IPS DF 6.9 (cell line): ENCODE results near the gene DOCK2.

Source experiments
- DNase-seq: peaks from one replicate; pipeline ENCODE4 v3.0.0-alpha.2; 2013; ENCODE audit warnings: low read depth, low spot score
- H3K27ac ChIP-seq: one replicate; pipeline ENCODE4 v1.5.1; 2013; ENCODE audit warnings: low read length, control low read depth
- H3K27me3 ChIP-seq: 2 replicates; pipeline ENCODE4 v1.6.1; 2013; ENCODE audit warnings: mild to moderate bottlenecking, low read length; ENCODE audit not compliant: control insufficient read depth, insufficient read depth
- H3K36me3 ChIP-seq: 2 replicates; pipeline ENCODE4 v1.6.1; 2013; ENCODE audit warnings: low read length; ENCODE audit not compliant: control insufficient read depth, insufficient read depth
- H3K4me1 ChIP-seq: 2 replicates; pipeline ENCODE4 v1.6.1; 2013; ENCODE audit warnings: low read length; ENCODE audit not compliant: control insufficient read depth, insufficient read depth
- H3K4me3 ChIP-seq: 2 replicates; pipeline ENCODE4 v1.5.1; 2013; ENCODE audit warnings: mild to moderate bottlenecking, low read length
- H3K9me3 ChIP-seq: 2 replicates; pipeline ENCODE4 v1.6.1; 2013; ENCODE audit warnings: low read length, inconsistent platforms; ENCODE audit not compliant: control insufficient read depth, insufficient read depth
- WGBS: extraction: QIAGEN DNeasy Blood & Tissue Kit; methylation state at CpG from one replicate; pipeline ENCODE4 v1.1.7; 2013; ENCODE audit warnings: mixed read lengths, missing lambda C conversion rate; ENCODE audit not compliant: insufficient read length, insufficient coverage; 5-methylcytosine and 5-hydroxymethylcytosine counted together

The DOCK2 gene

GRCh38 chr5:169958278-169958677, 321.2 kb downstream of the DOCK2 start:
- no peak for DNase-seq
- WGBS, result 100% methylated on average over 1 of the region's 3 CpGs
- Histone ChIP-seq H3K36me3 (no peaks in the 10 kb centered on the region), H3K4me3 (no peak overlapping the region), H3K27ac (no peak overlapping the region), H3K9me3 (no peaks in the 10 kb centered on the region), H3K27me3 (no peaks in the 10 kb centered on the region), H3K4me1 (no peaks in the 10 kb centered on the region)

GRCh38 chr5:169960659-169961058, 323.6 kb downstream of the DOCK2 start:
- no CpG with 5 or more reads among the region's 2 CpGs for WGBS
- H3K9me3 ChIP-seq, result no peaks in the 10 kb centered on the region
- no peaks in the 10 kb centered on the region for H3K27me3 ChIP-seq
- H3K4me1 ChIP-seq, result 0 out of 2 replicates have a peak, but pooled peaks cover 2% of the 10 kb centered on the region
- DNase-seq, result no peak
- no peaks in the 10 kb centered on the region for H3K36me3 ChIP-seq
- no peak overlapping the region for H3K27ac ChIP-seq
- no peak overlapping the region for H3K4me3 ChIP-seq

- Histone ChIP-seq H3K4me3 (no peak overlapping the region), H3K27ac (no peak overlapping the region), H3K27me3 (no peaks in the 10 kb centered on the region), H3K4me1 (0 out of 2 replicates have a peak, but pooled peaks cover 2% of the 10 kb centered on the region), H3K9me3 (no peaks in the 10 kb centered on the region), H3K36me3 (no peaks in the 10 kb centered on the region)
- WGBS, result no CpG with 5 or more reads among the region's 5 CpGs
- no peak for DNase-seq
Measured at GRCh38 chr5:169964246-169964645, 327.2 kb downstream of the DOCK2 start.

DNA sequence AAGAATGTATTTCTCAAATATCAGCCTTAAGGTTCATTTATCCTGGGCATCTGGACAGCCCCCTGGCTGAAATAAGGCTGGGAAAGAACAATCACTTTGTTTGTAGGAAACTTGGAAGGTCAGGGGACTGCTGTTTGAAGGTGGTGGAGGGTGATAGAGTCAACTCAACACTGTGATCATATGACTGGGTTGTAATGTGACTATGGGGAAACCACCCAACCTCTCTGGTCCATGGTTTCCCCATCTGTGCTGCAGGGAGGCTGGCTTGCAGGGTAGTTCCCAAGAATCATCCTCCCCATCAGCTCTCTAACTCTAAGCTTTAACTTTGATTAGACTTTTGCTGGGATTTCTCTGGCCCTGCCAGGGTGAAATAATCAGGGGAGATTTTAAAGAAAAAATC, 333.3 kb downstream of the DOCK2 start:
- no peaks in the 10 kb centered on the region for H3K9me3 ChIP-seq
- H3K27ac ChIP-seq, result no peak overlapping the region
- H3K27me3 ChIP-seq, result no peaks in the 10 kb centered on the region
- no peak overlapping the region for H3K4me3 ChIP-seq
- DNase-seq, result no peak
- no peaks in the 10 kb centered on the region for H3K36me3 ChIP-seq
- H3K4me1 ChIP-seq, result 0 out of 2 replicates have a peak, but pooled peaks cover 2% of the 10 kb centered on the region

DNA sequence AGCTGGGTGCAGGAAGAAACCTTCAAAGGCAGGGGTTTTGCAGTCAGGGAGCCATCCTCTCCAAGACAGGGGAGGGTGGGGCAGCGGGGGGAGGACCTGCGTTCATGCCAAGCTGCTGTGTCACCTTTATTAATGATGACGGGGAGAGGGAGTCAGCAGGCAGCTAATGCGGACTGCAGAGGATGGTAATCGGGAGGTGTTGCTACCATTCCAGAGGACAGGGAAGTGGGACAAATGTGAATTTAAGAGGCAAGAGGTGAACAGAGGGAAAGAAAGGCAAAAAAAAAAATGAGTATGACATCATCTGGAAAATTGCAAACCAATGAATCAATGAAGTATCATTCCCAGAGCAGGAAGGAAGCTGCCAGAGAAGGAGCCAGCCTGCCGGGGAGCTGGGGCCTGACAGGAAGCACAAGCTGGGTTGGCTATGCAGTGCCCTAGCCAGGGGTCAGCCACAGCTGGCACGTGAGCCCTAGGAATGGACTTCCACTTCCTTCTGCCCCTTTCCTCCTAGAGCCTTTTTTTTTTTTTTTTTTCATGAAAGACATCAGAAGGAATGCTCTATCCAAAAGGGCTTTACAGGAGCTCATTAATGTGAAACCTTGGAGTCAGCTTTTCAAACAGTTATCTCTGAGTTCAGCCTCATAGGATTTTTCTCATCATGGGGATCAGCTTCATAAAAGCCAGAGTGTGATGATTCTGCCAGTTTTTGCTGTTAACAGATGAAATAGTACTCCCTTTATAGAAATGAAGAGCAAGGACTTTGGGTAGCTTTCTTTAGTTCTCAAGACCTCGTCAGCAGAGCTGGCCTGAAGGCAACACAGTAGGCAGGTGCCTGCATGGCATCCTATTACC, 334.1 kb downstream of the DOCK2 start:
- Histone ChIP-seq H3K4me3 (no peak overlapping the region), H3K36me3 (no peaks in the 10 kb centered on the region), H3K27ac (no peak overlapping the region), H3K9me3 (no peaks in the 10 kb centered on the region), H3K4me1 (0 out of 2 replicates have a peak, but pooled peaks cover 2% of the 10 kb centered on the region), H3K27me3 (no peaks in the 10 kb centered on the region)
- no peak for DNase-seq
- WGBS, result no CpG with 5 or more reads among the region's 8 CpGs

GRCh38 chr5:169971780-169972179, 334.7 kb downstream of the DOCK2 start:
- no peak for DNase-seq
- Histone ChIP-seq H3K4me3 (no peak overlapping the region), H3K4me1 (peaks cover 4% of the 10 kb centered on the region; the same call in 1 of the 2 replicates), H3K36me3 (no peaks in the 10 kb centered on the region), H3K27me3 (no peaks in the 10 kb centered on the region), H3K27ac (no peak overlapping the region), H3K9me3 (no peaks in the 10 kb centered on the region)
- no CpG with 5 or more reads among the region's 1 CpG for WGBS

GRCh38 chr5:169973056-169973455, 336.0 kb downstream of the DOCK2 start:
- no peaks in the 10 kb centered on the region for H3K9me3 ChIP-seq
- no peak overlapping the region for H3K27ac ChIP-seq
- WGBS, result no CpG with 5 or more reads among the region's 3 CpGs
- no peaks in the 10 kb centered on the region; the same call in 1 of the 2 replicates for H3K27me3 ChIP-seq
- no peak overlapping the region for H3K4me3 ChIP-seq
- H3K36me3 ChIP-seq, result no peaks in the 10 kb centered on the region
- H3K4me1 ChIP-seq, result peaks cover 9% of the 10 kb centered on the region
- DNase-seq, result no peak

- no peak overlapping the region for H3K4me3 ChIP-seq
- no peak for DNase-seq
- H3K9me3 ChIP-seq, result no peaks in the 10 kb centered on the region
- H3K27ac ChIP-seq, result no peak overlapping the region
- peaks cover 12% of the 10 kb centered on the region for H3K4me1 ChIP-seq
- peaks cover 7% of the 10 kb centered on the region for H3K27me3 ChIP-seq
- no peaks in the 10 kb centered on the region for H3K36me3 ChIP-seq
- WGBS, result no CpG with 5 or more reads among the region's 6 CpGs
Measured at GRCh38 chr5:169974121-169974770, 337.2 kb downstream of the DOCK2 start.

- Histone ChIP-seq H3K27me3 (peaks cover 9% of the 10 kb centered on the region), H3K4me3 (no peak overlapping the region), H3K4me1 (peaks cover 11% of the 10 kb centered on the region), H3K36me3 (no peaks in the 10 kb centered on the region), H3K9me3 (no peaks in the 10 kb centered on the region), H3K27ac (no peak overlapping the region)
- no peak for DNase-seq
- WGBS, result no CpG with 5 or more reads among the region's 7 CpGs
Measured at GRCh38 chr5:169978714-169979113, 341.6 kb downstream of the DOCK2 start.

GRCh38 chr5:169979871-169980270, 342.8 kb downstream of the DOCK2 start:
- H3K27ac ChIP-seq, result no peak overlapping the region
- no peaks in the 10 kb centered on the region for H3K9me3 ChIP-seq
- DNase-seq, result no peak

More at GRCh38 chr5:169979871-169980270, 342.8 kb downstream of the DOCK2 start:
- peaks cover 9% of the 10 kb centered on the region for H3K27me3 ChIP-seq
- no CpG with 5 or more reads among the region's 3 CpGs for WGBS
- no peaks in the 10 kb centered on the region for H3K36me3 ChIP-seq
- H3K4me1 ChIP-seq, result peaks cover 11% of the 10 kb centered on the region
- H3K4me3 ChIP-seq, result no peak overlapping the region; the same call in 1 of the 2 replicates
